HepG2 (cell line): ENCODE data around the gene OR6S1. TPM values are rescaled to one million over a fixed set of nuclear protein-coding genes. Genes with fewer than 3 reads are reported as not detected.

Source experiments
- ESRRA ChIP-seq: sonication (generic); formaldehyde crosslinking; IDR thresholded peaks from 2 replicates; pipeline ENCODE4 v1.5.1; 2020; ENCODE audit warnings: mild to moderate bottlenecking, low read depth, missing genetic modification reagents
- FOXP1 ChIP-seq, 2 experiments: fragments of 450-650 bp in 1 of 2; IDR thresholded peaks; 2 replicates each; pipeline ENCODE4 v1.6.1; 2017 to 2018; ENCODE audit warnings: antibody characterized with exemption in 1 of 2
- FUBP1 ChIP-seq: sonication (generic); formaldehyde crosslinking; IDR thresholded peaks from 2 replicates; pipeline ENCODE4 v1.5.1; 2020; ENCODE audit warnings: missing genetic modification reagents, mild to moderate bottlenecking, borderline replicate concordance
- JUND ChIP-seq: sonication (generic); formaldehyde crosslinking; IDR thresholded peaks from 2 replicates; pipeline ENCODE4 v1.8.0; 2022; ENCODE audit warnings: mild to moderate bottlenecking, missing genetic modification reagents
- KAT2B ChIP-seq: fragments of 150-350 bp; IDR thresholded peaks from 2 replicates; pipeline ENCODE4 v1.6.1; 2014; ENCODE audit warnings: low read depth, low read length, borderline replicate concordance
- KDM4B ChIP-seq: sonication (generic); formaldehyde crosslinking; IDR thresholded peaks from 2 replicates; pipeline ENCODE4 v1.4.0; 2020; ENCODE audit warnings: missing genetic modification reagents
- NFIB ChIP-seq: sonication (generic); formaldehyde crosslinking; IDR thresholded peaks from 2 replicates; pipeline ENCODE4 v1.9.0; 2021; ENCODE audit warnings: missing genetic modification reagents, mild to moderate bottlenecking, borderline replicate concordance
- PAX8 ChIP-seq: sonication (generic); formaldehyde crosslinking; IDR thresholded peaks from 2 replicates; pipeline ENCODE4 v1.8.0; 2022; ENCODE audit warnings: mild to moderate bottlenecking, missing genetic modification reagents, borderline replicate concordance
- PHF21A ChIP-seq: sonication (generic); formaldehyde crosslinking; IDR thresholded peaks from 2 replicates; pipeline ENCODE4 v1.5.0; 2020; ENCODE audit warnings: mild to moderate bottlenecking, missing genetic modification reagents
- PRDM10 ChIP-seq: sonication (generic); formaldehyde crosslinking; IDR thresholded peaks from 2 replicates; pipeline ENCODE4 v1.4.0; 2020; ENCODE audit warnings: low read depth, missing genetic modification reagents
- PTBP1 ChIP-seq: fragments of 200-400 bp; formaldehyde crosslinking; IDR thresholded peaks from 2 replicates; pipeline ENCODE4 v1.6.1; 2018; ENCODE audit warnings: low read length, low read depth; ENCODE audit not compliant: poor library complexity, severe bottlenecking
- YY1 ChIP-seq: IDR thresholded peaks from 2 replicates; pipeline ENCODE4 v1.6.1; 2011; ENCODE audit warnings: low read length, low read depth, moderate library complexity, mild to moderate bottlenecking; ENCODE audit not compliant: insufficient read depth, insufficient replicate concordance
- ZFX ChIP-seq: sonication (generic); formaldehyde crosslinking; IDR thresholded peaks from 2 replicates; pipeline ENCODE4 v1.4.0; 2020; ENCODE audit warnings: mild to moderate bottlenecking, low read depth, missing genetic modification reagents, moderate library complexity
- ZKSCAN1 ChIP-seq: fragments of 150-350 bp; IDR thresholded peaks from 2 replicates; pipeline ENCODE4 v1.6.1; 2014; ENCODE audit warnings: low read length
- ZKSCAN8 ChIP-seq: IDR thresholded peaks from 2 replicates; pipeline ENCODE4 v1.6.1; 2016; ENCODE audit warnings: borderline replicate concordance, missing genetic modification reagents, missing compliant biosample characterization
- ZNF512B ChIP-seq: sonication (generic); formaldehyde crosslinking; IDR thresholded peaks from 2 replicates; pipeline ENCODE4 v1.5.1; 2020; ENCODE audit warnings: missing genetic modification reagents, mild to moderate bottlenecking, borderline replicate concordance
- ZNF550 ChIP-seq: sonication (generic); formaldehyde crosslinking; IDR thresholded peaks from 2 replicates; pipeline ENCODE4 v1.4.0; 2020; ENCODE audit warnings: mild to moderate bottlenecking, missing genetic modification reagents, borderline replicate concordance
- ZNF737 ChIP-seq: sonication (generic); formaldehyde crosslinking; IDR thresholded peaks from 2 replicates; pipeline ENCODE4 v1.5.0; 2020; ENCODE audit warnings: missing genetic modification reagents, mild to moderate bottlenecking, borderline replicate concordance
- polyA plus RNA-seq, 8 experiments: library from polyadenylated mRNA; depleted of rRNA in 3 of 8; stranded (reverse) in 7 of 8; unstranded in 1 of 8; fragments of >200 nt; fragmentation: Illumina TruSeq in 4 of 8; extraction: Trizol in 4 of 8; gene quantifications; 2 replicates each; pipeline versions ENCODE4 v1.2.1 to v1.2.3, GENCODE V29; 2011 to 2016; ENCODE audit warnings: low read depth in 4 of 8, missing spikeins in 1 of 8, mixed read lengths in 1 of 8; ENCODE audit not compliant: insufficient read depth in 1 of 8
- total RNA-seq, 5 experiments: library from RNA; depleted of rRNA; stranded (reverse); fragments of >200 nt; fragmentation: Illumina TruSeq; extraction: Trizol; gene quantifications; 2 replicates each; pipeline ENCODE4 v1.2.3, GENCODE V29; 2016; ENCODE audit warnings: low read depth in 1 of 5

OR6S1 gene
- total and polyA plus RNA-seq, 2 of the 13 experiments (the other 11 are each of a cell fraction or from before 2014, with no cell fraction given): 0.09 TPM; not detected in 1

GRCh38 chr14:20613094-20614037 lies 28.1 kb downstream of the OR6S1 start (continued):
- no peak for TF ChIP-seq FUBP1 (CRISPR knock-in tag)
- TF ChIP-seq ZKSCAN1: peak; percentile 43
- TF ChIP-seq ESRRA (CRISPR knock-in tag): peak; percentile 65
- TF ChIP-seq ZKSCAN8 (CRISPR knock-in tag): peak; percentile 74; the same call in 1 of the 2 replicates
- no peak for TF ChIP-seq KDM4B
- TF ChIP-seq PAX8 (CRISPR knock-in tag): no peak
- TF ChIP-seq JUND: peak; percentile 55
- no peak for TF ChIP-seq ZNF550 (CRISPR knock-in tag)
- TF ChIP-seq YY1: peak; percentile 8
- TF ChIP-seq ZNF512B (CRISPR knock-in tag): no peak
- TF ChIP-seq KAT2B: no peak
- no peak for TF ChIP-seq PTBP1
- TF ChIP-seq PRDM10 (CRISPR knock-in tag): peak; percentile 76
- no peak for TF ChIP-seq FOXP1 (IDR thresholded peaks at IDR 0.05)
- TF ChIP-seq FOXP1 (CRISPR knock-in tag; IDR thresholded peaks at IDR 0.05): peak; percentile 62
- TF ChIP-seq NFIB (CRISPR knock-in tag): no peak
- TF ChIP-seq ZFX (CRISPR knock-in tag): peak; percentile 56; the same call in 1 of the 2 replicates
- peak; percentile 39; the same call in 1 of the 2 replicates for TF ChIP-seq ZNF737 (CRISPR knock-in tag)
- TF ChIP-seq PHF21A: peak; percentile 94
